ENCODE data around the gene TMEM116.

- TF ChIP-seq CTCF (IDR thresholded peaks at IDR 0.05; ENCODE audit: low read depth, low read length) (no peak), EZH2phosphoT487 (IDR thresholded peaks at IDR 0.05; ENCODE audit: low read depth) (no peak)
Measured at GRCh38 chr12:111993292-111994150, 19.4 kb downstream of the TMEM116 start.

All from OCI-LY3 (cell line).